ENCODE measurements around the gene ZNF205.

GRCh38 chr16:3091551-3091950, 20.8 kb upstream of the ZNF205 start:
- 0 out of 2 replicates have a peak, but pooled peaks have one; percentile 13 for TF ChIP-seq POLR2AphosphoS5 (IDR thresholded peaks at IDR 0.05; ENCODE audit: low read depth)
- no peak for TF ChIP-seq NANOG (IDR thresholded peaks at IDR 0.05; ENCODE audit: borderline replicate concordance)
- no peak for TF ChIP-seq CTCF (conservative IDR thresholded peaks at IDR 0.05; ENCODE audit: low read depth in 2 of 2)
- TF ChIP-seq EZH2 (IDR thresholded peaks at IDR 0.05; ENCODE audit: low read depth, unreplicated experiment) = no peak
- TF ChIP-seq REST (IDR thresholded peaks at IDR 0.05; ENCODE audit: unreplicated experiment) = no peak
- no peak for TF ChIP-seq ETS1 (IDR thresholded peaks at IDR 0.05)
- no peak for TF ChIP-seq JUNB (IDR thresholded peaks at IDR 0.05; ENCODE audit: unreplicated experiment)
- TF ChIP-seq EZH2phosphoT487 (IDR thresholded peaks at IDR 0.05; ENCODE audit: unreplicated experiment) = no peak
- no peak for TF ChIP-seq CREB1 (CRISPR knock-in tag; IDR thresholded peaks at IDR 0.05; ENCODE audit: low read depth)
- no peak for TF ChIP-seq STAT1 (IDR thresholded peaks at IDR 0.05; ENCODE audit: unreplicated experiment)
